CD4-positive, alpha-beta T cell treated with Interleukin-10 for 1 hour (primary cell): Measurements from ENCODE around the gene CCT8L2.
"Not testable (repeated sequence)": the region's sequence is repeated elsewhere in the genome, so short reads cannot be mapped to it uniquely, and the experiment has no call there.

Experiments
- DNase-seq: peaks from one replicate; pipeline ENCODE4 v3.0.0-alpha.2; 2020

Gene CCT8L2

DNA sequence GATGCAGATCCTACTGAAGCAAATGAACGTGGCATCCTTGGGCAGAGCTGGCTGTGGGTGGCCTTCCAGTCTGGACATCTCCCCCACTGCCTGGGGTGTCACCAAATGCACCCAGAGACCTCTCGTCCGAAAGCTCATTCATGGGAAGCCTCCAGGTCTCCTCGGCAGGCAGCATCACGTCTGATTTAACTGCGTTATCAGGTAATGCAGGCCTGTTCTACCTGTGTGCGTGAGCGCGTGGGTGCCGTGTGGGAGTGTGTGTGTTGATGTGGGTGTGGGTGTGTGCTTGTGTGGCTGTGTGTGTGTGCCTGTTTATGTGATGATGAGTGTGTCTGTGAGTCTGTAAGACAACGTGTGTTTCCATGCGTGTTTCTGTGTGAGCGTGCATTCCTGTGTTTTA, 35.1 kb downstream of the CCT8L2 start:
- DNase-seq: not testable (repeated sequence)

DNA sequence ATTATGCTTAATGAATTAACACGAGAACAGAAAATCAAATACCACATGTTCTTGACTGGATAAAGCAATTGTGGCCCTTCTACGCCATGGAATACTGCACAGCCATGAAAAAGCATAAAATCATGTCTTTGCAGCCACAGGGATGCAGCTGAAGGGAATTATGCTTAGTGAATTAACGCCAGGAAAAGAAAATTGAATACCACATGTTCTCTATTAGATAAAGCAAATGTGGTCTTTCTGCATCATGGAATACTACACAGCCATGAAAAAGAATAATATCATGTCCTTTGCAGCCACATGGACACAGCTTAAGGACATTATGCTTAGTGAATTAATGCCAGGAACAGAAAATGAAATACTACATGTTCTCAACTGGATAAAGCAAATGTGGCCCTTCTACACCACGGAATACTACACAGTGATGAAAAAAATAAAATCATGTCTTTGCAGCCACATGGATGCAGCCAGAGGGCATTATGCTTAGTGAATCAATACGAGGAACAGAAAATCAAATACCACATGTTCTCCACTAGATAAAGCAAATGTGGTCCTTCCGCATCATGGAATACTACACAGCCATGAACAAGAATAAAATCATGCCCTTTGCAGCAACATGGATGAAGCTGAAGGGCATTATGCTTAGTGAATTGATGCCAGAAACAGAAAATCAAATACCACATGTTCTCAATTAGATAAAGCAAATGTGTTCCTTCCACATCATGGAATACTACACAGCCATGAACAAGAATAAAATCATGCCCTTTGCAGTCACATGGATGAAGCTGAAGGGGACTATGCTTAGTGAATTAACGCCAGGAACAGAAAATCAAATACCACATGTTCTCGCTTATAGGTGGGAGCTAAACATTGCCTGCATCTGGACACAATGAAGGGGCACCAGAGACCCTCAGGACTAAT, 37.3 kb downstream of the CCT8L2 start:
- not testable (repeated sequence) for DNase-seq

DNA sequence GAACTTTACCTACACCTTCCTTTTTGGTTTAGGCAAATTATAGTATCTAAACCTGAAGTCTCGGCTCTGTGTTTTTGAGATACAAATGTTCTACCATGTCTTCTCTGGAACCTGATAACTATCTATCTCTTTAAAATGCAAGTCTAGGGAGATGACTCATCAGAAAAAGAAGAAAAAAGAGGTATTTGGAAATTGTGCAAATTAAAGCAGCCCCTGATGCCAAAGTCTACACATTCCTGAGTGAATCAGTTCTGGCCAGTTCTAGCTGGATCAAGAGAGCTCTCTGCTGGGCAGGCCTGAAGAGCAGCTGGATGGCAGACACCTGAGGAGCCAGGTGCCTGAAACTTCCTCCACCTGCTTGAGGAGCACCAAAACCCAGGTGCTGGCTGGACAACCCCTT, 49.3 kb downstream of the CCT8L2 start:
- DNase-seq: not testable (repeated sequence)
